Measurements from ENCODE around the gene TBC1D2.

Gene TBC1D2

GRCh38 chr9:98159790-98160189 lies 95.7 kb downstream of the TBC1D2 start:
- no peak for DNase-seq

- no peak for DNase-seq
Measured at GRCh38 chr9:98159301-98159700, 96.1 kb downstream of the TBC1D2 start.

- peak; percentile 26 for DNase-seq
Measured at GRCh38 chr9:98158071-98158831, 97.2 kb downstream of the TBC1D2 start.

GRCh38 chr9:98157372-98157771 lies 98.1 kb downstream of the TBC1D2 start:
- no peak for DNase-seq

- DNase-seq: no peak
Measured at GRCh38 chr9:98154678-98155077, 100.8 kb downstream of the TBC1D2 start.

- no peak for DNase-seq
Measured at GRCh38 chr9:98152526-98152925, 102.9 kb downstream of the TBC1D2 start.

- no peak for DNase-seq
Measured at GRCh38 chr9:98150721-98151120, 104.7 kb downstream of the TBC1D2 start.

- no peak for DNase-seq
Measured at GRCh38 chr9:98150164-98150563, 105.3 kb downstream of the TBC1D2 start.

GRCh38 chr9:98149422-98149821 lies 106.0 kb downstream of the TBC1D2 start:
- DNase-seq: no peak
